ENCODE results near the gene NDUFB10. TPM values are rescaled to one million over a fixed set of nuclear protein-coding genes. Genes with fewer than 3 reads are reported as not detected.
A peak's percentile ranks its signal among the peaks of the same experiment; 100 is the strongest.

The NDUFB10 gene
- total RNA-seq, 1 donor = 109 TPM

DNA sequence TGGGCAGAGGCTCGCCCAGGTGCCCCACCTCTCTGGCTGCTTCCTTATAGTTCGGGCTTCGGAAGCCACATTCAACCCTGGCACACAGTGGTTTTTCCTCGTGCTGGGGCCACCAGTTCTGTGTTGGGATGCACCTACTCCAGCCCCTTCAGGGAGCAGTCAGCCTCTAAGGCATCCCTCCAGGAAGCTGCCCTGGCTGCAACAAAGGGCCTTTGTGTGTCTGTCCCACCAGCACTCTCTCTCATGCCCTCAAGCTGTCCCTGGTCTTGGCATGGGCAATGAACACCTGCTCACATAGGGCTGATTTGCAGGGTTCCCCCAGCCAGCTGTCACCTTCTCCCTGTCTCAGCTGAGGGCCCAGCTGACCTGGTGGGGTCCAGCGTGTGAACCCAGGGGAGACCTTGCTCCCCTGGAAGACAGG lies 22.7 kb downstream of the NDUFB10 start:
- Histone ChIP-seq H4K20me1 (ENCODE audit: insufficient read depth, low read length) (peaks cover 24% of the 10 kb centered on the region), H3K27ac (ENCODE audit: low read depth, low read length) (no peak overlapping the region), H3K4me2 (ENCODE audit: insufficient read depth, low read length) (no peak overlapping the region), H3K27me3 (ENCODE audit: insufficient read depth, low read length) (peaks cover 39% of the 10 kb centered on the region), H3K9me3 (ENCODE audit: low read depth, low read length) (no peaks in the 10 kb centered on the region), H2AFZ (ENCODE audit: low read length) (no peak overlapping the region), H3K4me1 (ENCODE audit: insufficient read depth, low read length) (peaks cover 10% of the 10 kb centered on the region), H3K79me2 (ENCODE audit: insufficient read depth, low read length) (peaks cover 12% of the 10 kb centered on the region), H3K4me3 (ENCODE audit: insufficient read depth, low read length) (no peak overlapping the region), H3K36me3 (ENCODE audit: insufficient read depth, low read length) (peaks cover 14% of the 10 kb centered on the region)
- no peak for DNase-seq (ENCODE audit: insufficient read length, low spot score, missing footprints)
- TF ChIP-seq, protein P1, sequence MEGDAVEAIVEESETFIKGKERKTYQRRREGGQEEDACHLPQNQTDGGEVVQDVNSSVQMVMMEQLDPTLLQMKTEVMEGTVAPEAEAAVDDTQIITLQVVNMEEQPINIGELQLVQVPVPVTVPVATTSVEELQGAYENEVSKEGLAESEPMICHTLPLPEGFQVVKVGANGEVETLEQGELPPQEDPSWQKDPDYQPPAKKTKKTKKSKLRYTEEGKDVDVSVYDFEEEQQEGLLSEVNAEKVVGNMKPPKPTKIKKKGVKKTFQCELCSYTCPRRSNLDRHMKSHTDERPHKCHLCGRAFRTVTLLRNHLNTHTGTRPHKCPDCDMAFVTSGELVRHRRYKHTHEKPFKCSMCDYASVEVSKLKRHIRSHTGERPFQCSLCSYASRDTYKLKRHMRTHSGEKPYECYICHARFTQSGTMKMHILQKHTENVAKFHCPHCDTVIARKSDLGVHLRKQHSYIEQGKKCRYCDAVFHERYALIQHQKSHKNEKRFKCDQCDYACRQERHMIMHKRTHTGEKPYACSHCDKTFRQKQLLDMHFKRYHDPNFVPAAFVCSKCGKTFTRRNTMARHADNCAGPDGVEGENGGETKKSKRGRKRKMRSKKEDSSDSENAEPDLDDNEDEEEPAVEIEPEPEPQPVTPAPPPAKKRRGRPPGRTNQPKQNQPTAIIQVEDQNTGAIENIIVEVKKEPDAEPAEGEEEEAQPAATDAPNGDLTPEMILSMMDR (IDR thresholded peaks at IDR 0.05; ENCODE audit: extremely low read depth, low read depth, low read length) = no peak

DNA sequence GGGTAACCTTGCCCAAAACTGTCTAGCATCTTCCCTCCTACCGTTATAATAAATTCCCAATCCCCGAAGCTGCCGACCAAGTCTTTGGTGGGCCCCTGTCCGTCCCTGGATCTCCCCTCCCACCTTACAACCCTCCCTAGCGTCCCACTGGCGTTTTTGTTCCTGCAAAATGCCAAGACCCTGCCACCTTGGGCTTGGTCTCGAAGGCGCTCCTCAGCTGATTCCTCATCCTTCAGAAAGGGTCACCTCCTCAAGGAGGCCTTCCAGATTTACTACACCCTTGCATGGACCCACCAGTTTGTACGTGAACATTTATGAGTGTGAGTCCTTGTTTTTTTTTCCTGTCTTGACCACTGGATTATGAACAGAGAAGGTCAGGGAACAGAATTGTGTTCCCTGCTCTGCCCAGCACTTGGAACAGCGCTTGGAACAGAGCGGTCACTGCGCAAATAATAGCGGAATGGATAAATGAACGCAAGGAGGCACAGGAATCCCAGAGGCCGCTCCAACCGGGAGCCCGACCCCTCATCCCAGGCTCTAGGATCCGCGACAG lies 23.7 kb downstream of the NDUFB10 start:
- H3K4me1 ChIP-seq (ENCODE audit: insufficient read depth, low read length) = peaks cover 10% of the 10 kb centered on the region
- DNase-seq (ENCODE audit: insufficient read length, low spot score, missing footprints) = no peak
- H3K4me2 ChIP-seq (ENCODE audit: insufficient read depth, low read length) = peak overlapping the region; percentile 95
- H3K9me3 ChIP-seq (ENCODE audit: low read depth, low read length) = no peaks in the 10 kb centered on the region
- peaks cover 12% of the 10 kb centered on the region for H3K79me2 ChIP-seq (ENCODE audit: insufficient read depth, low read length)
- H4K20me1 ChIP-seq (ENCODE audit: insufficient read depth, low read length) = peaks cover 24% of the 10 kb centered on the region
- TF ChIP-seq, protein P1 (IDR thresholded peaks at IDR 0.05; ENCODE audit: extremely low read depth, low read depth, low read length) = no peak
- H3K27ac ChIP-seq (ENCODE audit: low read depth, low read length) = no peak overlapping the region
- peak overlapping the region; percentile 85 for H3K4me3 ChIP-seq (ENCODE audit: insufficient read depth, low read length)
- H3K36me3 ChIP-seq (ENCODE audit: insufficient read depth, low read length) = peaks cover 11% of the 10 kb centered on the region
- H3K27me3 ChIP-seq (ENCODE audit: insufficient read depth, low read length) = peaks cover 39% of the 10 kb centered on the region
- peak overlapping the region; percentile 80 for H2AFZ ChIP-seq (ENCODE audit: low read length)

DNA sequence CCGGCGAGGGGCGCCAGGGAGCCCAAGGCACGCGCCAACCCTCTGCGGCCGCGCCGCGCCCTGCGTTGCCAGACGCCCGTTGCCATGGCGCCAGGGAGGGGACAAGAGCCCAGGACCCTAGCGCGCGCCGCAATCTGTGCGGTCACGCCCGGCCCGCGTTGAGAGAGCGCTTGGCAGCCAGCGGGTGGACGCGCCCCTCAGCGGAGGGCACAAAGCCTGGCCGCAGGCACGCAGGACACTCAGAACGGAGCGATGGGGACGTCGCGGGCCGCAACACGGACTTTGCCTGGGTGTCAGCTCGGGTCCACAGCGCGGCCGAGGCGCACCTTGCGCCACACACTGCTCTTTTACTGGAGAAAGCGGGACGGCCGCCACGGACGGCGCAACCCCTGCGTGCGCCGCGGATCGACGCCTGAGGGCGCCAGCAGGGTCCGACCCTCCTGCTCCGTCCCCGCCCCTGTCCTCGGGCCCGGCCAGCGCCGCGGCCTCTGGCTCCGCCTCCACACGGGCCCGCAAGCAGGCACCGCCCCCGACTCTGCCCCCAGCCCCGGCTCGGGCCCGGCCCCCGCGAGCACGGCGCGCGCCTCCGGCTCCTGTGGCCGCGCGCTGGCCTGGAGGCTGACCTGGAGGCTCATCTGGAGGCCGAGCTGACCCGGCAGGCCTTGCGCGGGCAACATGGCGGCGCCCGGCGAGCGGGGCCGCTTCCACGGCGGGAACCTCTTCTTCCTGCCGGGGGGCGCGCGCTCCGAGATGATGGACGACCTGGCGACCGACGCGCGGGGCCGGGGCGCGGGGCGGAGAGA lies 24.4 kb downstream of the NDUFB10 start, which contains the start of gene GFER:
Gene GFER, plus strand, starts transcription at position 650 of the 803 bp plus-strand sequence. Its CDS starts 26 bp downstream, at position 676.
- peaks cover 12% of the 10 kb centered on the region for H3K79me2 ChIP-seq (ENCODE audit: insufficient read depth, low read length)
- H3K36me3 ChIP-seq (ENCODE audit: insufficient read depth, low read length) = peaks cover 11% of the 10 kb centered on the region
- DNase-seq (ENCODE audit: insufficient read length, low spot score, missing footprints) = peak; percentile 100
- TF ChIP-seq, protein P1 (IDR thresholded peaks at IDR 0.05; ENCODE audit: extremely low read depth, low read depth, low read length) = peak; percentile 10
- H3K4me1 ChIP-seq (ENCODE audit: insufficient read depth, low read length) = peaks cover 10% of the 10 kb centered on the region
- H3K4me2 ChIP-seq (ENCODE audit: insufficient read depth, low read length) = peak within 1 kb of the TSS; percentile 95
- peak within 1 kb of the TSS; percentile 85 for H3K4me3 ChIP-seq (ENCODE audit: insufficient read depth, low read length)
- H3K9me3 ChIP-seq (ENCODE audit: low read depth, low read length) = no peaks in the 10 kb centered on the region
- peaks cover 18% of the 10 kb centered on the region for H4K20me1 ChIP-seq (ENCODE audit: insufficient read depth, low read length)
- no peak within 1 kb of the TSS for H3K27ac ChIP-seq (ENCODE audit: low read depth, low read length)
- peak within 1 kb of the TSS; percentile 80 for H2AFZ ChIP-seq (ENCODE audit: low read length)
- peaks cover 42% of the 10 kb centered on the region for H3K27me3 ChIP-seq (ENCODE audit: insufficient read depth, low read length)

Measured in osteoblast (primary cell).